ENCODE results near the gene NTF3. TPM values are rescaled to one million over a fixed set of nuclear protein-coding genes. Genes with fewer than 3 reads are reported as not detected.
"Not testable (repeated sequence)": the region's sequence is repeated elsewhere in the genome, so short reads cannot be mapped to it uniquely, and the experiment has no call there.

NTF3 gene
- total and polyA plus RNA-seq, 5 donors, result 0.53 to 1.9 (median 1.7) TPM

DNA sequence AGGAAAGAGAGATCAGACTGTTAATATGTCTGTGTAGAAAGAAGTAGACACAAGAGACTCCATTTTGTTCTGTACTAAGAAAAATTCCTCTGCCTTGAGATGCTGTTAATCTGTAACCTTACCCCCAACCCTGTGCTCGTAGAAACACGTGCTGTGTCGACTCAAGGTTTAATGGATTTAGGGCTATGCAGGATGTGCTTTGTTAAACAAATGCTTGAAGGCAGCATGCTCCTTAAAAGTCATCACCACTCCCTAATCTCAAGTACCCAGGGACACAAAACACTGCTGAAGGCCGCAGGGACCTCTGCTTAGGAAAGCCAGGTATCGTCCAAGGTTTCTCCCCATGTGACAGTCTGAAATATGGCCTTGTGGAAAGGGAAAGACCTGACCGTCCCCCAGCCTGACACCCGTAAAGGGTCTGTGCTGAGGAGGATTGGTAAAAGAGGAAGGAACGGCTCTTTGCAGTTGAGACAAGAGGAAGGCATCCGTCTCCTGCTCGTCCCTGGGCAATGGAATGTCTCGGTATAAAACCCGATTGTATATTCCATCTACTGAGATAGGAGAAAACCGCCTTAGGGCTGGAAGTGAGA, 105.2 kb downstream of the NTF3 start:
- WGBS, result 60% methylated on average over 13 of the region's 13 CpGs

DNA sequence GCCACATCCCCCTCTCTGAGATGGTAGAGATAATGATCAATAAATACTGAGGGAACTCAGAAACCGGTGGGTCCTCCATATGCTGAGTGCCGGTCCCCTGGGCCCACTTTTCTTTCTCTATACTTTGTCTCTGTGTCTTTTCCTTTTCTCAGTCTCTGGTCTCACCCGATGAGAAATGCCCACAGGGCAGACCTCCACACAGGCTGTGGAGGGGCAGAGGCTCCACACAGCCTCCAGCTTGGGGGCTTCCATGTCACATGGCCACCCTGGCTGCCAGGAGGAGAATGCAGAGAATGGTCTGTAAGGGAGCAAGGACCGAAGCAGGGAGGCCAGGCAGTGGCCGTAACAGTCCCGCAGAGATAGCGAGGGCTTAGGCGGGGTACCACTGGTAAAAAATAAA, 105.9 kb downstream of the NTF3 start:
- intact Hi-C loops (cut with DNase I), result no loop called here
- 90% methylated on average over 8 of the region's 8 CpGs for WGBS
- H3K27me3 ChIP-seq (ENCODE audit: control insufficient read depth, insufficient read depth), result no peaks in the 10 kb centered on the region
- no peak for ATAC-seq
- no peak for DNase-seq
- no peak overlapping the region for H3K27ac ChIP-seq (ENCODE audit: low read length)
- H3K4me1 ChIP-seq (ENCODE audit: control insufficient read depth, insufficient read depth, low read length), result no peaks in the 10 kb centered on the region
- no peak overlapping the region for H3K4me3 ChIP-seq (ENCODE audit: low read length)
- H3K9me3 ChIP-seq (ENCODE audit: control insufficient read depth, low read length), result no peaks in the 10 kb centered on the region

More for the DNA sequence above, 105.2 kb downstream of the NTF3 start:
- intact Hi-C loops (cut with DNase I); H3K4me1 ChIP-seq (ENCODE audit: control insufficient read depth, insufficient read depth, low read length); H3K9me3 ChIP-seq (ENCODE audit: control insufficient read depth, low read length); H3K4me3 ChIP-seq (ENCODE audit: low read length); H3K27ac ChIP-seq (ENCODE audit: low read length); DNase-seq; ATAC-seq; H3K27me3 ChIP-seq (ENCODE audit: control insufficient read depth, insufficient read depth): not testable (repeated sequence)
